SK-N-MC (cell line): ENCODE measurements around the gene AGMO.

Experiments used
- EZH2 ChIP-seq: fragments of 200-600 bp; sonication (generic); IDR thresholded peaks from one replicate; pipeline ENCODE4 v1.6.1; 2017; ENCODE audit warnings: antibody characterized with exemption
- FOXP2 ChIP-seq: optimal IDR thresholded peaks from 2 replicates; pipeline ENCODE3; 2011; ENCODE audit warnings: mild to moderate bottlenecking, moderate library complexity; ENCODE audit not compliant: insufficient read depth; ENCODE audit errors: extremely low read length, control extremely low read depth
- POLR2AphosphoS5 ChIP-seq: IDR thresholded peaks from 2 replicates; pipeline ENCODE4 v1.6.1; 2012; ENCODE audit warnings: mild to moderate bottlenecking, low read depth, low read length, borderline replicate concordance

GRCh38 chr7:15600298-15600697 lies 38.5 kb upstream of the AGMO start:
- TF ChIP-seq POLR2AphosphoS5 (no peak), EZH2 (no peak), FOXP2 (no peak)
